IMR-90 (cell line): ENCODE results near the gene FNDC10. TPM values are rescaled to one million over a fixed set of nuclear protein-coding genes. Genes with fewer than 3 reads are reported as not detected.

ENCODE experiments used
- ATAC-seq: fragments of 200-7000 bp; cut with Tn5 transposase; 2 replicates; pipeline ENCODE4 v1.9.1; 2020; ENCODE audit warnings: low read depth, mild to moderate bottlenecking, moderate library complexity
- BruUV-seq: library from RNA; stranded (reverse); fragments of 400-500 nt; replicated peaks from 2 replicates; lab custom pipeline; 2021; lab: Mats Ljungman, UMichigan
- CTCF ChIA-PET: fragments of 300-600 bp; formaldehyde crosslinking; extraction: SDS; loops from one replicate; lab custom pipeline; 2021; ENCODE audit warnings: antibody characterized with exemption; lab: Yijun Ruan, JAX
- POLR2A ChIA-PET: fragments of 300-600 bp; sonication (Branson Sonifier 250); formaldehyde crosslinking; loops from one replicate; lab custom pipeline; 2022; ENCODE audit warnings: antibody characterized with exemption; ENCODE audit not compliant: unreplicated experiment; lab: Charles Lee
- DNase-seq: peaks from one replicate; pipeline ENCODE4 v3.0.0; 2013
- H2AFZ ChIP-seq: replicated peaks from 2 replicates; pipeline ENCODE3; 2013; ENCODE audit warnings: low read length, mild to moderate bottlenecking; ENCODE audit not compliant: poor library complexity
- H2AK5ac ChIP-seq: 2 replicates; pipeline ENCODE4 v1.6.1; 2013; ENCODE audit warnings: low read depth, low read length, inconsistent platforms
- H2AK9ac ChIP-seq: replicated peaks from 2 replicates; pipeline ENCODE3; 2013; ENCODE audit warnings: mild to moderate bottlenecking, low read depth, low read length, moderate library complexity; ENCODE audit not compliant: poor library complexity
- H2BK120ac ChIP-seq: 2 replicates; pipeline ENCODE4 v1.6.1; 2013; ENCODE audit warnings: low read depth, low read length, inconsistent platforms
- H2BK15ac ChIP-seq: 3 replicates; pipeline ENCODE4 v1.6.1; 2013; ENCODE audit warnings: low read depth, low read length, inconsistent platforms
- H2BK20ac ChIP-seq: 2 replicates; pipeline ENCODE4 v1.6.1; 2013; ENCODE audit warnings: low read depth, mild to moderate bottlenecking, inconsistent platforms, low read length, moderate library complexity
- H2BK5ac ChIP-seq: 2 replicates; pipeline ENCODE4 v1.6.1; 2013; ENCODE audit warnings: mild to moderate bottlenecking, low read depth, low read length, inconsistent platforms; ENCODE audit not compliant: poor library complexity, severe bottlenecking
- H3K14ac ChIP-seq: replicated peaks from 2 replicates; pipeline ENCODE4 v1.6.1; 2013; ENCODE audit warnings: low read depth, low read length, inconsistent platforms
- H3K18ac ChIP-seq: 2 replicates; pipeline ENCODE4 v1.6.1; 2013; ENCODE audit warnings: low read depth, low read length, control low read depth
- H3K23ac ChIP-seq: 2 replicates; pipeline ENCODE4 v1.6.1; 2013; ENCODE audit warnings: low read depth, low read length, inconsistent platforms
- H3K27ac ChIP-seq: 2 replicates; pipeline ENCODE4 v1.5.1; 2013; ENCODE audit warnings: mild to moderate bottlenecking, control low read depth, low read length; ENCODE audit not compliant: insufficient read depth
- H3K27me3 ChIP-seq: 2 replicates; pipeline ENCODE4 v1.6.1; 2013; ENCODE audit warnings: low read length; ENCODE audit not compliant: control insufficient read depth, insufficient read depth
- H3K36me3 ChIP-seq: 2 replicates; pipeline ENCODE4 v1.6.1; 2013; ENCODE audit warnings: low read length, mixed read lengths; ENCODE audit not compliant: control insufficient read depth, insufficient read depth
- H3K4ac ChIP-seq: 2 replicates; pipeline ENCODE4 v1.6.1; 2013; ENCODE audit warnings: low read depth, low read length, inconsistent platforms
- H3K4me1 ChIP-seq: 2 replicates; pipeline ENCODE4 v1.6.1; 2013; ENCODE audit warnings: low read length, mixed read lengths; ENCODE audit not compliant: control insufficient read depth, insufficient read depth
- H3K4me2 ChIP-seq: 2 replicates; pipeline ENCODE4 v1.6.1; 2013; ENCODE audit warnings: low read depth, mild to moderate bottlenecking, control low read depth, low read length, moderate library complexity
- H3K4me3 ChIP-seq: 2 replicates; pipeline ENCODE4 v1.5.1; 2013; ENCODE audit warnings: low read depth, mild to moderate bottlenecking, control low read depth, low read length, moderate library complexity; ENCODE audit not compliant: insufficient read depth
- H3K56ac ChIP-seq: 2 replicates; pipeline ENCODE4 v1.6.1; 2013; ENCODE audit warnings: low read length, inconsistent platforms; ENCODE audit not compliant: insufficient read depth; ENCODE audit errors: extremely low read depth
- H3K79me1 ChIP-seq, 2 experiments: 2 replicates each; pipeline ENCODE4 v1.6.1; 2013; ENCODE audit warnings: low read length in 2 of 2, inconsistent platforms in 1 of 2, low read depth in 1 of 2
- H3K9ac ChIP-seq: 2 replicates; pipeline ENCODE4 v1.6.1; 2013; ENCODE audit warnings: low read depth, low read length, control low read depth
- H3K9me1 ChIP-seq: 2 replicates; pipeline ENCODE4 v1.6.1; 2013; ENCODE audit warnings: low read length, inconsistent platforms; ENCODE audit not compliant: insufficient read depth
- H3K9me3 ChIP-seq: 2 replicates; pipeline ENCODE4 v1.6.1; 2013; ENCODE audit warnings: low read length; ENCODE audit not compliant: control insufficient read depth, insufficient read depth
- H4K20me1 ChIP-seq: 2 replicates; pipeline ENCODE4 v1.6.1; 2013; ENCODE audit warnings: low read length, inconsistent platforms; ENCODE audit not compliant: insufficient read depth
- H4K5ac ChIP-seq: 2 replicates; pipeline ENCODE4 v1.6.1; 2013; ENCODE audit warnings: mild to moderate bottlenecking, low read depth, low read length, control low read depth
- H4K8ac ChIP-seq, 2 experiments: 2 replicates each; pipeline ENCODE4 v1.6.1; 2013; ENCODE audit warnings: low read depth in 2 of 2, low read length in 2 of 2, control low read depth in 1 of 2, inconsistent platforms in 1 of 2
- H4K91ac ChIP-seq: 2 replicates; pipeline ENCODE4 v1.6.1; 2013; ENCODE audit warnings: low read depth, low read length, inconsistent platforms; ENCODE audit not compliant: insufficient read depth
- BHLHE40 ChIP-seq: fragments of 150-350 bp; IDR thresholded peaks from 2 replicates; pipeline ENCODE4 v1.6.1; 2016; ENCODE audit warnings: mild to moderate bottlenecking, low read depth, low read length
- CEBPB ChIP-seq: IDR thresholded peaks from 2 replicates; pipeline ENCODE4 v1.6.1; 2012; ENCODE audit warnings: low read depth, low read length, improper control_type of control experiment
- CHD1 ChIP-seq: IDR thresholded peaks from 2 replicates; pipeline ENCODE4 v1.6.1; 2012; ENCODE audit warnings: low read depth, low read length, improper control_type of control experiment
- CTCF ChIP-seq: conservative IDR thresholded peaks from 2 replicates; pipeline ENCODE4 v1.5.1; 2012; ENCODE audit warnings: mild to moderate bottlenecking, low read depth, low read length, improper control_type of control experiment
- ELK1 ChIP-seq: fragments of 150-350 bp; IDR thresholded peaks from 2 replicates; pipeline ENCODE4 v1.6.1; 2016; ENCODE audit warnings: low read depth, mild to moderate bottlenecking, low read length, moderate library complexity, borderline replicate concordance
- FOS ChIP-seq: fragments of 150-350 bp; IDR thresholded peaks from 2 replicates; pipeline ENCODE4 v1.6.1; 2016; ENCODE audit warnings: low read depth, low read length
- MAFK ChIP-seq: IDR thresholded peaks from 2 replicates; pipeline ENCODE4 v1.6.1; 2012; ENCODE audit warnings: low read depth, low read length, improper control_type of control experiment
- MAZ ChIP-seq: IDR thresholded peaks from 2 replicates; pipeline ENCODE4 v1.6.1; 2012; ENCODE audit warnings: low read depth, mild to moderate bottlenecking, low read length, improper control_type of control experiment, moderate library complexity, borderline replicate concordance
- NFE2L2 ChIP-seq: fragments of 150-350 bp; IDR thresholded peaks from 2 replicates; pipeline ENCODE4 v1.6.1; 2016; ENCODE audit warnings: low read depth, mild to moderate bottlenecking, low read length
- POLR2A ChIP-seq: IDR thresholded peaks from 2 replicates; pipeline ENCODE4 v1.6.1; 2012; ENCODE audit warnings: mild to moderate bottlenecking, low read depth, low read length
- RAD21 ChIP-seq: IDR thresholded peaks from 2 replicates; pipeline ENCODE4 v1.6.1; 2012; ENCODE audit warnings: low read length, improper control_type of control experiment
- RCOR1 ChIP-seq: IDR thresholded peaks from 2 replicates; pipeline ENCODE4 v1.6.1; 2012; ENCODE audit warnings: mild to moderate bottlenecking, low read length, improper control_type of control experiment; ENCODE audit not compliant: insufficient replicate concordance
- RFX5 ChIP-seq: IDR thresholded peaks from 2 replicates; pipeline ENCODE4 v1.8.0; 2012; ENCODE audit warnings: low read depth, mild to moderate bottlenecking, low read length, moderate library complexity
- SMC3 ChIP-seq: fragments of 150-350 bp; IDR thresholded peaks from 2 replicates; pipeline ENCODE4 v1.6.1; 2016; ENCODE audit warnings: low read depth, mild to moderate bottlenecking, antibody characterized with exemption, low read length, moderate library complexity
- USF2 ChIP-seq: fragments of 150-350 bp; IDR thresholded peaks from 2 replicates; pipeline ENCODE4 v1.6.1; 2017; ENCODE audit warnings: mild to moderate bottlenecking, antibody characterized with exemption, low read length, low read depth
- WGBS, 2 experiments: methylation state at CpG; one replicate each; pipeline versions ENCODE4 v1.1.5 to v1.1.7; 2013; ENCODE audit warnings: missing lambda C conversion rate in 2 of 2; ENCODE audit not compliant: insufficient read length in 1 of 2; ENCODE audit errors: extremely low coverage in 2 of 2; 5-methylcytosine and 5-hydroxymethylcytosine counted together
- dilution Hi-C: fragments of 300-500 bp; cut with HindIII; formaldehyde crosslinking; loops from one replicate; pipeline ENCODE4 v1.14.3; 2018; ENCODE audit warnings: low sequenced_read_pairs; ENCODE audit not compliant: unreplicated experiment
- in situ Hi-C: fragments of 300-500 bp; cut with MboI; formaldehyde crosslinking; loops from 3 replicates; pipeline ENCODE4 v1.14.3; 2019; ENCODE audit warnings: low sequenced_read_pairs, inconsistent platforms, mixed read lengths
- intact Hi-C: fragments of 100-400 bp; cut with micrococcal nuclease; formaldehyde crosslinking; loops from 2 replicates; pipeline ENCODE4 v1.10.0; 2022
- polyA plus RNA-seq, 3 experiments: library from polyadenylated mRNA; depleted of rRNA; stranded (reverse); fragments of >200 nt; gene quantifications; 2 replicates each; pipeline ENCODE4 v1.2.3, GENCODE V29; 2012; ENCODE audit warnings: low replicate concordance in 1 of 3
- total RNA-seq: library from RNA; depleted of rRNA; stranded (reverse); fragments of >200 nt; gene quantifications from 2 replicates; pipeline ENCODE4 v1.2.3, GENCODE V29; 2012

The FNDC10 gene
- total and polyA plus RNA-seq, 2 of the 4 experiments (the other 2 are of a cell fraction): 0.36 to 5.8 TPM

GRCh38 chr1:1609822-1610485 lies 10.0 kb upstream of the FNDC10 start:
- Histone ChIP-seq H2AK9ac (no peak overlapping the region), H3K27ac (no peak overlapping the region), H4K20me1 (peaks cover 16% of the 10 kb centered on the region), H3K9me3 (no peaks in the 10 kb centered on the region), H3K79me1 (peaks cover 10 to 18% of the 10 kb centered on the region in 2 experiments; a peak in 3 of 4 replicates), H4K5ac (no peak overlapping the region), H3K18ac (no peak overlapping the region), H4K91ac (no peak overlapping the region), H2BK5ac (no peak overlapping the region), H3K23ac (no peak overlapping the region), H2BK120ac (no peak overlapping the region), H3K4ac (no peak overlapping the region), H2BK15ac (no peak overlapping the region), H3K27me3 (no peaks in the 10 kb centered on the region), H2AK5ac (no peak overlapping the region), H3K9ac (no peak overlapping the region), H3K9me1 (peaks cover 9% of the 10 kb centered on the region; the same call in 1 of the 2 replicates), H3K4me2 (no peak overlapping the region), H2BK20ac (no peak overlapping the region), H3K56ac (no peak overlapping the region), H3K4me3 (no peak overlapping the region), H4K8ac (no peak overlapping the region), H3K4me1 (no peaks in the 10 kb centered on the region), H2AFZ (no peak overlapping the region), H3K36me3 (no peaks in the 10 kb centered on the region), H3K14ac (no peak overlapping the region)
- ChIA-PET CTCF (no interaction called here), POLR2A (no interaction called here)
- 71% methylated on average over 8 of the region's 12 CpGs; no CpG with 5 or more reads in 1 of the 2 experiments for WGBS, 2 experiments
- intact Hi-C loops (no loop called here), in situ Hi-C loops (no loop called here), dilution Hi-C loops (no loop called here)
- BruUV-seq: no TSS peak
- no peak for DNase-seq
- TF ChIP-seq BHLHE40: no peak
- TF ChIP-seq USF2: no peak
- no peak for TF ChIP-seq RAD21
- TF ChIP-seq CTCF: no peak
- TF ChIP-seq POLR2A: no peak
- TF ChIP-seq ELK1: no peak
- TF ChIP-seq NFE2L2: no peak
- no peak for TF ChIP-seq RCOR1
- no peak for TF ChIP-seq SMC3
- no peak for TF ChIP-seq FOS
- TF ChIP-seq CHD1: no peak
- no peak for TF ChIP-seq CEBPB
- no peak for TF ChIP-seq MAZ
- TF ChIP-seq RFX5: no peak
- no peak for TF ChIP-seq MAFK
- ATAC-seq: no peak
